ENCODE results near the gene ZNF841. TPM values are rescaled to one million over a fixed set of nuclear protein-coding genes. Genes with fewer than 3 reads are reported as not detected.
A peak's percentile ranks its signal among the peaks of the same experiment; 100 is the strongest.

The ZNF841 gene
- total and polyA plus RNA-seq, 2 of the 8 experiments (the other 6 are each of a cell fraction or from before 2014, with no cell fraction given), result 4.1 to 17.9 TPM

DNA sequence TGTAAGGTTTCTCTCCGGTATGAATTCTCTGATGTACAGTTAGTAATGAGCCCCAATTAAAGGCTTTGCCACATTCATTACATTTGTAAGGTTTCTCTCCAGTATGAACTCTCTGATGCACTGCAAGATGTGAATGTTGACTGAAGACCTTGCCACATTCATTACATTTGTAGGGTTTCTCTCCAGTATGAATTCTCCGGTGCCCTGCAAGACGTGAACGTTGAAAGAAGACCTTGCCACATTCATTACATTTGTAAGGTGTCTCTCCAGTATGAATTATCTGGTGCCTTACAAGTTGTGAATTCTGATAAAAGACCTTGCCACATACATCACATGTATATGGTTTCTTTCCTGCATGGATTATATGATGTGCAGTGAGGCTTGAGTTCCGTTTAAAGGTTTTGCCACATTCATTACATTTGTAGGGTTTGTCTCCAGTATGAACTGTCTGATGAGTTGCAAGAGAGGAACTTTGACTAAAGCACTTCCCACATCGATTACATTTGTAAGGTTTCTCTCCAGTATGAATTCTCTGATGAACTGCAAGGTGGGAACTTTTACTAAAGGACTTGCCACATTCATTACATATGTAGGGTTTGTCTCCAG is 29.2 kb downstream of the ZNF841 start:
- ChIA-PET CTCF (ENCODE audit: partially characterized antibody) (no interaction called here), POLR2A (ENCODE audit: partially characterized antibody) (no interaction called here)
- Histone ChIP-seq H3K56ac (replicated peaks; ENCODE audit: insufficient read length, low read depth, low read length) (no peak overlapping the region), H3K23me2 (ENCODE audit: low read depth, low read length) (no peaks in the 10 kb centered on the region), H3K79me2 (ENCODE audit: control insufficient read depth in 1 of 2, insufficient read depth in 2 of 2, low read length in 2 of 2) (no peaks in the 10 kb centered on the region), H2AK5ac (ENCODE audit: low read depth, low read length) (no peak overlapping the region), H3K9me3 (ENCODE audit: insufficient read depth in 2 of 2, low read depth in 1 of 2, low read length in 1 of 2) (peaks cover 62 to 78% of the 10 kb centered on the region in 2 experiments), H2BK12ac (ENCODE audit: low read depth, low read length) (no peak overlapping the region), H3K36me3 (ENCODE audit: control insufficient read depth in 2 of 4, insufficient read depth in 4 of 4, low read length in 3 of 4) (peaks cover 0 to 82% (median 44%) of the 10 kb centered on the region in 4 experiments; a peak in 7 of 8 replicates), H3K27ac (ENCODE audit: low read depth, low read length) (no peak overlapping the region), H3K4me2 (ENCODE audit: insufficient read depth in 1 of 2, low read depth in 2 of 2, low read length in 2 of 2) (no peak overlapping the region), H3K4me3 (ENCODE audit: extremely low read depth in 1 of 4, insufficient read depth in 2 of 4, low read depth in 3 of 4, low read length in 4 of 4) (no peak overlapping the region), H2BK15ac (ENCODE audit: low read length) (no peak overlapping the region), H4K8ac (ENCODE audit: extremely low read depth, insufficient read depth, low read length) (no peak overlapping the region), H3K4ac (replicated peaks; ENCODE audit: insufficient read length, low read depth, low read length) (no peak overlapping the region), H3K27me3 (replicated peaks in 1 of 4; ENCODE audit: control insufficient read depth in 3 of 4, extremely low read depth in 1 of 4, insufficient read depth in 3 of 4, low read length in 3 of 4) (no peaks in the 10 kb centered on the region), H2BK20ac (ENCODE audit: low read length) (no peak overlapping the region), H4K5ac (ENCODE audit: insufficient read length, low read depth, low read length) (no peak overlapping the region), H2BK5ac (ENCODE audit: low read depth, low read length) (no peak overlapping the region), H4K20me1 (replicated peaks in 1 of 2; ENCODE audit: control insufficient read depth in 1 of 2, insufficient read depth in 2 of 2, low read length in 2 of 2) (no peaks in the 10 kb centered on the region), H3K4me1 (replicated peaks in 1 of 4; ENCODE audit: control insufficient read depth in 3 of 4, insufficient read depth in 4 of 4, low read length in 3 of 4) (no peaks in the 10 kb centered on the region), H3K23ac (ENCODE audit: insufficient read length) (no peak overlapping the region), H3K9ac (replicated peaks in 1 of 4; ENCODE audit: extremely low read depth in 1 of 4, low read depth in 3 of 4, low read length in 3 of 4) (no peak overlapping the region), H3K18ac (ENCODE audit: extremely low read depth, low read length) (no peak overlapping the region), H2AFZ (ENCODE audit: low read length) (no peak overlapping the region), H3K79me1 (ENCODE audit: low read depth, low read length) (no peaks in the 10 kb centered on the region; the same call in 1 of the 2 replicates), H3K14ac (ENCODE audit: insufficient read length) (no peak overlapping the region), H4K91ac (replicated peaks; ENCODE audit: insufficient read length, low read length) (no peak overlapping the region), H2BK120ac (replicated peaks; ENCODE audit: low read depth, low read length) (no peak overlapping the region)
- TF ChIP-seq GTF2F1 (IDR thresholded peaks at IDR 0.05; ENCODE audit: borderline replicate concordance, low read depth, low read length) (no peak), BACH1 (IDR thresholded peaks at IDR 0.05; ENCODE audit: low read length) (no peak), BRCA1 (IDR thresholded peaks at IDR 0.05; ENCODE audit: low read depth, low read length) (no peak), SP2 (IDR thresholded peaks at IDR 0.05; ENCODE audit: low read length) (no peak), CREB1 (IDR thresholded peaks at IDR 0.05) (no peak), HDAC2 (IDR thresholded peaks at IDR 0.05; ENCODE audit: borderline replicate concordance in 1 of 2, low read depth in 2 of 2, low read length in 2 of 2) (no peak), CBX5 (IDR thresholded peaks at IDR 0.05; ENCODE audit: low read depth, low read length) (no peak), ZNF274 (IDR thresholded peaks at IDR 0.05; ENCODE audit: borderline replicate concordance, extremely low read depth, low read length) (peak; percentile 75; the same call in 1 of the 2 replicates)
- TF ChIP-seq, protein P1, sequence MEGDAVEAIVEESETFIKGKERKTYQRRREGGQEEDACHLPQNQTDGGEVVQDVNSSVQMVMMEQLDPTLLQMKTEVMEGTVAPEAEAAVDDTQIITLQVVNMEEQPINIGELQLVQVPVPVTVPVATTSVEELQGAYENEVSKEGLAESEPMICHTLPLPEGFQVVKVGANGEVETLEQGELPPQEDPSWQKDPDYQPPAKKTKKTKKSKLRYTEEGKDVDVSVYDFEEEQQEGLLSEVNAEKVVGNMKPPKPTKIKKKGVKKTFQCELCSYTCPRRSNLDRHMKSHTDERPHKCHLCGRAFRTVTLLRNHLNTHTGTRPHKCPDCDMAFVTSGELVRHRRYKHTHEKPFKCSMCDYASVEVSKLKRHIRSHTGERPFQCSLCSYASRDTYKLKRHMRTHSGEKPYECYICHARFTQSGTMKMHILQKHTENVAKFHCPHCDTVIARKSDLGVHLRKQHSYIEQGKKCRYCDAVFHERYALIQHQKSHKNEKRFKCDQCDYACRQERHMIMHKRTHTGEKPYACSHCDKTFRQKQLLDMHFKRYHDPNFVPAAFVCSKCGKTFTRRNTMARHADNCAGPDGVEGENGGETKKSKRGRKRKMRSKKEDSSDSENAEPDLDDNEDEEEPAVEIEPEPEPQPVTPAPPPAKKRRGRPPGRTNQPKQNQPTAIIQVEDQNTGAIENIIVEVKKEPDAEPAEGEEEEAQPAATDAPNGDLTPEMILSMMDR (IDR thresholded peaks at IDR 0.05; ENCODE audit: control extremely low read depth in 1 of 3, insufficient read depth in 1 of 3, low read depth in 1 of 3, low read length in 3 of 3), result no peak
- 97% methylated on average over 6 of the region's 6 CpGs; no CpG with 5 or more reads in 1 of the 2 experiments for WGBS, 2 experiments (ENCODE audit: extremely low coverage in 1 of 2, insufficient coverage in 1 of 2, insufficient read length in 1 of 2, insufficient replicate concordance in 2 of 2, low coverage in 1 of 2, low lambda C conversion rate in 2 of 2, missing lambda C conversion rate in 1 of 2)
- FAIRE-seq, result no peak
- no peak for DNase-seq (ENCODE audit: low read depth in 1 of 2, low spot score in 2 of 2)

Data from H1 (cell line).